OCI-LY1 (cell line): ENCODE measurements around the gene KCNMA1.

Experiments
- H2AFZ ChIP-seq: fragments of 200-600 bp; sonication (generic), shearing (Covaris generic); 2 replicates; pipeline ENCODE4 v1.6.0; 2014; ENCODE audit warnings: antibody characterized with exemption, mild to moderate bottlenecking, low read length
- H3F3A ChIP-seq: fragments of 200-600 bp; sonication (generic), shearing (Covaris generic); 2 replicates; pipeline ENCODE4 v1.6.0; 2014; ENCODE audit warnings: mild to moderate bottlenecking, antibody characterized with exemption, low read length, moderate library complexity; ENCODE audit not compliant: insufficient read depth
- H3K27ac ChIP-seq: fragments of 200-600 bp; sonication (generic); 2 replicates; pipeline ENCODE4 v1.5.1; 2014; ENCODE audit warnings: low read length, mixed run types, mild to moderate bottlenecking, low read depth; ENCODE audit not compliant: poor library complexity, severe bottlenecking
- H3K27me3 ChIP-seq: fragments of 200-600 bp; sonication (generic); 2 replicates; pipeline ENCODE4 v1.6.0; 2014; ENCODE audit warnings: antibody characterized with exemption, mild to moderate bottlenecking, low read length, moderate library complexity; ENCODE audit not compliant: insufficient read depth
- H3K36me3 ChIP-seq: fragments of 200-600 bp; sonication (generic); 2 replicates; pipeline ENCODE4 v1.6.1; 2014; ENCODE audit warnings: mild to moderate bottlenecking, antibody characterized with exemption, low read length, moderate library complexity, mixed read lengths; ENCODE audit not compliant: insufficient read depth
- H3K4me1 ChIP-seq: fragments of 200-600 bp; sonication (generic); 2 replicates; pipeline ENCODE4 v1.5.1; 2014; ENCODE audit warnings: mild to moderate bottlenecking, low read length, moderate library complexity; ENCODE audit not compliant: insufficient read depth, severe bottlenecking
- H3K4me2 ChIP-seq: fragments of 200-600 bp; sonication (generic), shearing (Covaris generic); 2 replicates; pipeline ENCODE4 v1.6.1; 2014; ENCODE audit warnings: low read length
- H3K4me3 ChIP-seq: fragments of 200-600 bp; sonication (generic); 2 replicates; pipeline ENCODE4 v1.5.1; 2014; ENCODE audit warnings: low read length, low read depth, mild to moderate bottlenecking, mixed read lengths; ENCODE audit not compliant: poor library complexity, severe bottlenecking
- H3K79me2 ChIP-seq: fragments of 200-600 bp; shearing (Covaris generic); 2 replicates; pipeline ENCODE4 v1.6.1; 2016; ENCODE audit warnings: mixed run types, low read length, mixed read lengths; ENCODE audit not compliant: insufficient read depth
- H3K9ac ChIP-seq: fragments of 200-600 bp; sonication (generic), shearing (Covaris generic); 2 replicates; pipeline ENCODE4 v1.6.1; 2014; ENCODE audit warnings: mild to moderate bottlenecking, low read length, mixed read lengths
- H3K9me2 ChIP-seq: fragments of 200-600 bp; sonication (generic), shearing (Covaris generic); 2 replicates; pipeline ENCODE4 v1.6.1; 2014; ENCODE audit warnings: low read depth, mild to moderate bottlenecking, low read length, mixed read lengths
- H3K9me3 ChIP-seq: fragments of 200-600 bp; shearing (Covaris generic); 2 replicates; pipeline ENCODE4 v1.6.1; 2014; ENCODE audit warnings: low read length, mixed read lengths
- H4K20me1 ChIP-seq: fragments of 200-600 bp; sonication (generic), shearing (Covaris generic); 2 replicates; pipeline ENCODE4 v1.6.0; 2016; ENCODE audit warnings: mild to moderate bottlenecking, low read length; ENCODE audit not compliant: insufficient read depth
- CTCF ChIP-seq: fragments of 200-600 bp; sonication (generic), shearing (Covaris generic); IDR thresholded peaks from 2 replicates; pipeline ENCODE4 v1.5.1; 2017; ENCODE audit warnings: mild to moderate bottlenecking, antibody characterized with exemption, low read length, moderate library complexity, mixed read lengths
- EZH2 ChIP-seq: fragments of 200-600 bp; sonication (generic), shearing (Covaris generic); IDR thresholded peaks from 2 replicates; pipeline ENCODE4 v1.8.0; 2017; ENCODE audit warnings: borderline replicate concordance, mixed run types, mild to moderate bottlenecking, antibody characterized with exemption, low read length, moderate library complexity, mixed read lengths

KCNMA1 gene

GRCh38 chr10:77026148-77026547 is 611.5 kb downstream of the KCNMA1 start:
- H3K4me1 ChIP-seq, result no peaks in the 10 kb centered on the region
- H3K79me2 ChIP-seq, result no peaks in the 10 kb centered on the region
- H3K9ac ChIP-seq, result no peak overlapping the region
- H3K27me3 ChIP-seq, result no peaks in the 10 kb centered on the region
- no peak overlapping the region for H2AFZ ChIP-seq
- no peak overlapping the region for H3K4me2 ChIP-seq
- no peaks in the 10 kb centered on the region for H4K20me1 ChIP-seq
- H3K9me2 ChIP-seq, result no peaks in the 10 kb centered on the region
- no peak overlapping the region for H3K4me3 ChIP-seq
- H3K27ac ChIP-seq, result no peak overlapping the region
- no peaks in the 10 kb centered on the region for H3F3A ChIP-seq
- H3K36me3 ChIP-seq, result no peaks in the 10 kb centered on the region
- no peak for TF ChIP-seq EZH2
- TF ChIP-seq CTCF, result no peak
- no peaks in the 10 kb centered on the region for H3K9me3 ChIP-seq

- no peaks in the 10 kb centered on the region for H3K79me2 ChIP-seq
- H2AFZ ChIP-seq, result no peak overlapping the region
- H3K4me1 ChIP-seq, result no peaks in the 10 kb centered on the region
- no peaks in the 10 kb centered on the region for H4K20me1 ChIP-seq
- H3K27me3 ChIP-seq, result no peaks in the 10 kb centered on the region
- no peak overlapping the region for H3K9ac ChIP-seq
- H3K27ac ChIP-seq, result no peak overlapping the region
- no peaks in the 10 kb centered on the region for H3F3A ChIP-seq
- TF ChIP-seq CTCF (no peak), EZH2 (no peak)
- H3K9me2 ChIP-seq, result no peaks in the 10 kb centered on the region
- no peaks in the 10 kb centered on the region for H3K36me3 ChIP-seq
- no peaks in the 10 kb centered on the region for H3K9me3 ChIP-seq
- H3K4me3 ChIP-seq, result no peak overlapping the region
- H3K4me2 ChIP-seq, result no peak overlapping the region
These were observed 613.1 kb downstream of the KCNMA1 start for GRCh38 chr10:77024461-77024860.

- no peak overlapping the region for H2AFZ ChIP-seq
- no peaks in the 10 kb centered on the region for H3K4me1 ChIP-seq
- H3K9ac ChIP-seq, result no peak overlapping the region
- no peaks in the 10 kb centered on the region for H3K27me3 ChIP-seq
- H3K9me3 ChIP-seq, result no peaks in the 10 kb centered on the region
- H3K79me2 ChIP-seq, result no peaks in the 10 kb centered on the region
- no peaks in the 10 kb centered on the region for H3K36me3 ChIP-seq
- H3K4me3 ChIP-seq, result no peak overlapping the region
- no peaks in the 10 kb centered on the region for H3K9me2 ChIP-seq
- TF ChIP-seq EZH2 (no peak), CTCF (no peak)
- H4K20me1 ChIP-seq, result no peaks in the 10 kb centered on the region
- no peak overlapping the region for H3K4me2 ChIP-seq
- no peaks in the 10 kb centered on the region for H3F3A ChIP-seq
- no peak overlapping the region for H3K27ac ChIP-seq
These were observed 614.2 kb downstream of the KCNMA1 start for GRCh38 chr10:77023396-77023795.
